Stimulated activated CD8-positive, alpha-beta memory T cell treated with anti-CD3 and anti-CD28 coated beads, Interleukin-2, amount 100 ng/mL, for 48 hours (primary cell): ENCODE data around the gene GBP6.
"Not testable (repeated sequence)": the region's sequence is repeated elsewhere in the genome, so short reads cannot be mapped to it uniquely, and the experiment has no call there.

Experiments used
- DNase-seq, 2 donors: peaks; one replicate each; pipeline ENCODE4 v3.0.0-alpha.2; 2020; ENCODE audit warnings: low read depth in 2 of 2

GBP6 gene, protein sequence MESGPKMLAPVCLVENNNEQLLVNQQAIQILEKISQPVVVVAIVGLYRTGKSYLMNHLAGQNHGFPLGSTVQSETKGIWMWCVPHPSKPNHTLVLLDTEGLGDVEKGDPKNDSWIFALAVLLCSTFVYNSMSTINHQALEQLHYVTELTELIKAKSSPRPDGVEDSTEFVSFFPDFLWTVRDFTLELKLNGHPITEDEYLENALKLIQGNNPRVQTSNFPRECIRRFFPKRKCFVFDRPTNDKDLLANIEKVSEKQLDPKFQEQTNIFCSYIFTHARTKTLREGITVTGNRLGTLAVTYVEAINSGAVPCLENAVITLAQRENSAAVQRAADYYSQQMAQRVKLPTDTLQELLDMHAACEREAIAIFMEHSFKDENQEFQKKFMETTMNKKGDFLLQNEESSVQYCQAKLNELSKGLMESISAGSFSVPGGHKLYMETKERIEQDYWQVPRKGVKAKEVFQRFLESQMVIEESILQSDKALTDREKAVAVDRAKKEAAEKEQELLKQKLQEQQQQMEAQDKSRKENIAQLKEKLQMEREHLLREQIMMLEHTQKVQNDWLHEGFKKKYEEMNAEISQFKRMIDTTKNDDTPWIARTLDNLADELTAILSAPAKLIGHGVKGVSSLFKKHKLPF

DNA sequence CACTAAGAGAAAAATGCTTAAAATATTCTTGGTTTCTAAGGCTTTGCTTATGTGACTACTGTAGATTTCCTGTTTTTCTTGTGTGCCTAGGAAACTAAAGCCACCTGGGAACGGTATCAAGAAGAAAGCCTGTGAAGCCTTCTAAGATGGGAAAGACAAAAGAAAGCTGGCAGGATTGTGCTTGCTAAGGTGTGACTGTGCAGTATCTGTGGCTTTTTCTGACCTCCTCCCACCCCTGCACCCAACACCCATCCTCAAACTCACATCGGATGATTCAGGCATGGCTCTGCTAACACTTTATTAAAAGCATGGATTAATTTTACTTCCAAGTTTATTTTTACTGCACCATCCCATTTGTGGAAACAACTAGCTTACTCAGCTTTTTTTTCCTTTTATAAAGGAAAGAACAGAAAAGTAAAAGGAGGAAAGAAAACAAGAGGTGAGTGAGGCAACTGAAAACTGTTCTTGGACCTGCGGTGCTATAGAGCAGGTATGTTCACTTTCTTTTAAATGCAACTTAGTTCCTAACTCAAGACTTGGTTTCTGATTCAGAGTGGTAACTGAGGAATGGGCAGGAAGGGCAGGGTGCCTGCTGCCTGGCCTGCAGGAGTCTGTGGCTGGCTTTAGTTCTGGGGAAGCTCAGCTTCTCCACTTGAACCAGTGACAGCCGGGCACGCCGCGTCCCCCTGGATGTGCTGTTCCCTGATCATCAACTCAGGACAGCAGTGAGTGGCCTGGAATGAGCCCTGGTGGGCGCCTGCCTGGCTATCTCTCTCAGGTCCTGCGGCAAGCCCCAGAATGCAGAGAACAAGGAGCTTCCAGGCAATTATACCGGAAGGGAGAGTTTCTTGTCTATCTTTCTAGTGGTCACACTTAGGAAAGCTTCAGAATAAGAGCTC, at the start of gene GBP6:
GBP6 (plus strand) TSS at position 422 of the 899 bp plus-strand sequence. CDS start 4,493 bp downstream, outside the sequence.
- no peak for DNase-seq

GRCh38 chr1:89322402-89322801, 41.5 kb upstream of the GBP6 start:
- no peak for DNase-seq

DNA sequence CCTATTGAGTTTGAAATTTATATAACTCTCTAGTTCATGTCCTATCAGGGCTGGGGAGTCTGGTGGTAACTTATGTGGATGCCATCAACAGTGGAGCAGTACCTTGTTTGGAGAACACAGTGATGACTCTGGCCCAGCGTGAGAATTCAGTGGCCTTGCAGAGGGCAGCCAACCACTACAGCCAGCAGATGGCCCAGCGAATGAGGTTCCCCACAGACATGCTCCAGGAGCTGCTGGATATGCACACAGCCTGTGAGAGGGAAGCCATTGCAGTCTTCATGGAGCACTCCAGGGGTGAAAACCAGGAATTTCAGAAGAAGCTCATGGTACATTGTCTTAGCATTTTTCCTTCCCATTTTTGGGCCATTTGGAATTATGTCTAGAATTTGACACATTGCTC, 32.0 kb upstream of the GBP6 start:
- no peak for DNase-seq

DNA sequence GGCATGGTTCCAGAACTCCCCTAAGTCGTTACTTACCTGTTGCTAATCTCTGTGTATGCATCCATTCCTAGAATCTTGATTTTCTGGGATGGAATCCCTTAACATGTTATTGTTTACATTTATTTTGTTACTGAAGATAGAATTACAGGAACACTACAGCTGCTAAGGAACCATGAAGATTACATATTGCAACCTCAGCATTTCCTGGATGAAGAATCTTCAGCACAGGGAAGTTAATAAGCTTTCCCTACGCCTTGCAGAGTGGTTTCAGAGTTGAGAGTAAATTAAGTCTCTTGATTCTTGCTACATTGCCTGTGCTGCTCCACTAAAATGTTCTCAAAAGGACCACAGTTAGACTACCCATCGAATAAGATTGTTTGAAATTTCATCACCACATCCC, 31.4 kb upstream of the GBP6 start:
- DNase-seq: no peak

DNA sequence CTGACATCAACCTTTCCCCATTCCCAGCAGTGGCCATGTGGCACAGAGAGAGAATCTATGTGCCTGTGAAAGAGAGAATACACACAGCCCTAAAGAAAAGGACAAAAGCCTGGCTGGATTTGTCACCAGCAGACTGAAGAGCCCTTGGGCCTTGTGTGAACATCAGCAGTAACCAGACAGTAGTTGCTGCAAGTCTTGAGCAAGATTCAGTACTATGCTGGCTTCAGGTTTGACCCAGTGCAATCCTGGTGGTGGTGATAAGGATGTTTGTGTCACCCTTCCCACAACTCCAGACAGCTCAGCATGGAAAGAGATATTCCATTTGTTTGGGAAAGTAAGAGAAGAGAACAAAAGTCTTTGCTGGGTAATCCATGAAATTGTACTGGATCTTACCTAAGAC, 28.4 kb upstream of the GBP6 start:
- no peak for DNase-seq

GRCh38 chr1:89337903-89338302, 26.0 kb upstream of the GBP6 start:
- no peak for DNase-seq

DNA sequence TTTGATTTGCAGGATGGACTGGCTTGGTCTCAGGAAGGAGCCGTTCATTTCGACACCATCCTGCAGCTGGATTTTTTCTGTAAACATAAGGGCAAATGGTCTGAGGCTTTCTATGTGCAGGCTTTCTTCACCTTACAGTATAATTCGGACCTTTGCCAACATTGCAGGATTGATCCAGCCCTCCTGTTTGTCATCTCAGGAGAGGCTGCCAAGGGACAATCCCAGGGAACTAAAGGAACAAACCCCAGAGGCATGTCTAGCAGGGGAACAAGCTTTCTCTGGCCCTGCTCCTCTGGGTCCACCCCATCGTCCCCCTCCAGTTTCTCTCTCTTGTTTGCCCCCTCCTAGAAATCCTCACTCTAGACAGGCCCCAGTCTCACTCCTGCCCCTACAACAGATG, 24.8 kb upstream of the GBP6 start:
- DNase-seq: no peak

DNA sequence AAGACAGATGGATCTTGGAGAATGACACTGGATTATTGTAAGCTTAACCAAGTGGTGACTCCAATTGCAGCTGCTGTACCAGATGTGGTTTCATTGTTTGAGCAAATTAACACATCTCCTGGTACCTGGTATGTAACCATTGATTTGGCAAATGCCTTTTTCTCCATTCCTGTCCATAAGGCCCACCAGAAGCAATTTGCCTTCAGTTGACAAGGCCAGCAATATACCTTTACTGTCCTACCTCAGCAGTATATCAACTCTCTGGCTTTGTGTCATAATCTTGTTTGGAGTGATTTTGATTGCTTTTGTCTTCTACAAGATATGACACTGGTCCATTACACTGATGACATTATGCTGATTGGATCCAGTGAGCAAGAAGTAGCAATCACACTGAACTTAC, 18.4 kb upstream of the GBP6 start:
- DNase-seq: not testable (repeated sequence)

- no peak for DNase-seq
Observed at GRCh38 chr1:89347296-89347695, 16.6 kb upstream of the GBP6 start.

- no peak for DNase-seq
Observed at GRCh38 chr1:89350298-89350697, 13.6 kb upstream of the GBP6 start.

DNA sequence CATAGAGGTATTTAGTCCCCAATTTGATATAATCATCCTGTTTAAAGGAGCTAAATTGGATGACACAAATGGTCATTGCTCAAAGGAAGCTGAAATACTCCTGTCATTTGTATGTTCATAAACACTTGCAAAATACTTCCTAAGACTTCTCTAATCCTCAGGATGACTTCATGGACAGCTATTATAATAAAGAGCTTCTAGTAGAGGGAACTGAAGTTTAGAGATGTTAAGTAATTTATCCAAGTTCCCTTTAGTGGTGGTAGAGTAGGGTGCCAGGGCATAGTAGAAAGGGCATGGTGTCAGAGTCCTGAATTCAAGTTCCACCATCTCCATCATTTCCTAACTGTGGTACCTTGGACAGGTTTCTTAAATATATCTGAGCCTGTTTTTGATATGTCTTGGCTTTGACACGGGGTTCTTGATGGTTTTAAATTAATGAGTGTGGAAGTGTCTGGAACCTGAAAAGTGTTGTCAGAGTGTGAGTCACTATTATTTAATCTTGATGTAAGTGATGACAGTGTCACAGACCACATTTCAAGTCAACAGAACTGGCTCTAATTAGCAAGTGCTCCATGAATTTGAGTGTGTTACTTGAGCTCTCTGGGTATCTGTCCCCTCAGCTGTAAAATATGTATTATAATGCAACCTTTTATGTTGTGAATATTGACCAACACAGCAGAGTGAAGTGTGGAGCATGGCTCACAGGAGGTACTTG, 12.1 kb upstream of the GBP6 start:
- no peak for DNase-seq

GRCh38 chr1:89352421-89352820, 11.4 kb upstream of the GBP6 start:
- no peak for DNase-seq

GRCh38 chr1:89354205-89354604, 9.7 kb upstream of the GBP6 start:
- DNase-seq: no peak

DNA sequence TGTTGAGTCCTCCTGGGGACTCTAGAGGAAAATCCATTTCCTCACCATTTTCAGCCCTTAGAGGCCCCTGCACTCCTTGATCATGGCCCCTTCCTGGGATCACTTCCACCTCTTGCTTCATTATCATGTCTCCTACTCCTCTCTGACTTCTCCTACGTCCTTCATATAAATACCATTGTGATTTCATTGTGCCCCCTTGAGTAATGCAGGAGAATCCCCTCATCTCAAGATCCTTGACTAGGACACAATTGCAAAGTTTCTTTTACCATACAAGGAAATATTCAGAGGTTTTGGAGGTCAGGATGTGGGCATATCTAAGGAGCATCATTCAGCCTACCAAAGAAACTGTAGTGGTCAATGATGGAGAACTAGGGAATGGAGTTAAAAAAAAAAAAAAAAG, 8.8 kb upstream of the GBP6 start:
- no peak for DNase-seq

DNA sequence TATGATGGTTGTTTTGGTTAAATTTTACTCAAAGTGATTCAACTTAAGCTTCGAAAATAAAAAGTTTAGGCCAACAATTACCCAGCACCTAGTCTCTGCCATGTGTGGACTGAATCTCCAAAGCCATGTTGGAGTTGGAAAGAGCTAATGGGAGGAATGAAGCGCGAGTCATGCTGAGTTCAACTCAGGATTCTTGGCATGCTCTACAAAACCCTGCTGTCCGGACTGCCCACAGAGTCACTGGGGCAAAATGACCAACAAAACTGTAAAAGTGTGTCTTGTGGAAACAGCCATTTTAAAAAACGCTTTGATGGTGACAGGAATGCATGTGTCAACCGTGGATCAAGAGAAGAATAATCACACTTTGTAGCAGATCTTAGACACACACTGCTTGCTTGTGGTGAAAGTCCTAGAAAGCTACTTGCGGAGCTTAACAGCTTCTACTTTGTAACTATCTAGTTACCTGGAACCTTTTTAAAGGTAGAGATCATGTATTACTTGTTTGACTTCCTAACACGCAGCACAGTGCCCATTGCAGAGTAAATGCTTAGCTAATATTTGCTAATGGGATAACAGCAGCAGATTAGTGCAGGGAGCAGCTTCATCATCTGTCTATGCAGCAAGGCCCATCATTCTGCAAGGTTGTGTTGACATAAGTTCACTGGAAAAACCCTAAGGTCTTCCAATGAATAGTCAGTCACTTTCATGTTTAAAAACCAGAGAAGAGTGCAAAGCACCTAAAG, 7.0 kb upstream of the GBP6 start:
- DNase-seq: no peak

GRCh38 chr1:89358287-89358893, 5.5 kb upstream of the GBP6 start:
- peak; percentile 63 to 72 for DNase-seq

DNA sequence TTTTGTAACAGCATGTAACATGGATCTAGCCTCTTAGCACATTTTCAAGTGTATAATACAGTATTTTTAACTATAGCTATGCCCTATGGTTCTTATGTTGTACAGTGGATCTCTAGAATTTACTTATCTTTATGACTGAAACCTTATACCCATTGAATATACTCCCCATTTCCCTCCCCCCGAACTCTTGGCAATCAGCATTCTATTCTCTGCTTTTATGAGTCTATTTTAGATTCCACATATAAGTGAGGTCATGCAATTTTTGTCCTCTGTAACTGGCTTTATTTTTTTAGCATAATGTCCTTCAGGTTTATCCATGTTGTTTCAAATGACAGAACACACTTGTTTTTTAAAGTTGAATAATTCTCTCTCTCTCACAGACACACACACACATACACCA, 3.1 kb upstream of the GBP6 start:
- DNase-seq: no peak

DNA sequence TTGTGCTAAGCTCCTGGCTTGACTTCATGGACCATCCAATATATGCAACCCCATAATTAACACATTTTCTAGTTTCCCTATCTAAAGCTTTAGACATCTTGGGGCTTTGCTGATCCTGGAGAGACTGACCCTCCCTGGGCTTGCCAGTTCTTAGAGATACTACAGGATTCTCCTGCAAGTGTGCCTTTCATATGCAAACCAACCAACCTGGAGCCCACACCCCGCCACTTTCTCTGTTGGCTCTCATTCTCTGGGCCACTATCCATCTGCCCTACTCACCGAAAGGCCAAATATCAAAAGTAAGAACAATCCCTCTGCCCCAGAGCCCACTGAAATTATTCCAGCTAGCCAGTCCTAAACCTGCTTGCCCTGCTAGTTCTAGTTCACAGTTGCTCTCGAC, 2.2 kb upstream of the GBP6 start:
- no peak for DNase-seq

- no peak for DNase-seq
Observed at GRCh38 chr1:89363196-89363595, 663 bp upstream of the GBP6 start.

DNA sequence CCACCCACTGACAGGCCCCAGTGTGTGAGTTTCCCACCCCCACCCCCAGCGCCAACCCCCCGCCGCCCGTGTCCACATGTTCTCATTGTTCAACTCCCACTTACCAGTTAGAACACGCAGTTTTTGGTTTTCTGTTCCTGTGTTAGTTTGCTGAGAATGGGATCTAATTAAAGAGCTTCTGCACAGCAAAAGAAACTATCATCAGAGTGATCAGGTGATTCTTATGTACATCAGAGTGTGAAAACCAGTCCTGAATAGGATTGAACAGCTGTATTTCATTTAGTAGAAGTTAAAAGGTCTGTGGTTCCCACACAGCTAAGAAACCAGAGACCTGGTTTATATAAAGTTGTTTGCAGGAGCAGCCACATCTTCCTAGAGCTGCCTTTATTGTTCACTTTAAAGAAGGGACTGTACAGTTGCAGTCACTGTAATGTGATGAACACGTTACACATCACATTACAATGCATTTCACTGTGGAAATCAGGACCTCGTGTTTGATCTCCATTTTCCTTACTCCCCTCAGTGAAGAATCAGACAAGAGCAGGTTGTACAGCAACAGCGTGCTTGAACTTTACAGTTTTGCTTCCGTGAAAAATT, 1.2 kb downstream of the GBP6 start:
- no peak for DNase-seq
